ENCODE measurements around the gene HIF1AN. TPM values are rescaled to one million over a fixed set of nuclear protein-coding genes. Genes with fewer than 3 reads are reported as not detected.
A peak's percentile ranks its signal among the peaks of the same experiment; 100 is the strongest.

Gene HIF1AN
- total RNA-seq, 2 donors from 2014 or later = 30.8 to 40.0 TPM

DNA sequence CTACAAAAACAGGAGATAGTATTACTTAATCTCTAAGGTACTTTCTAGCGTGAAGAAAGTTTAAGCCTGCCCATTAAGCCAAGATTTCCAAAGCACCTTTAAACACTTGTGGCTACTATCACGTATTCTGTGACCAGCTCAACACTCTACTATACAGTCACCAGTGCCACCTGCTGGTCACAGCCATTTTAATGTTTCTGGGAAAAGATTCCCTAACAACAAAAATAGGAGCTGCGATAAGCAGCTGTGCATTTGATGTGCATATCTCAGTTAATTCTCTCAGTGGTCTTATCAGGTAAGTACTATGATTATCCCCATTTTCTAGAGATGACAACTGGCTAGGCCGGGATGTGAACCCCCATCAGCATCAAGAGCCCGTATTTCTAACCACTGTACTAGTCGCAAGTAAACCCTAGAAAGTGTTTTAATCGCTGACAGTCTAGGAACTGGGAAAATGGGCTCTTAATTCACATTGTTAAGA, 16.9 kb upstream of the HIF1AN start:
- intact Hi-C loops (cut with DNase I) = no loop called here
- no peak for DNase-seq (ENCODE audit: low spot score)

DNA sequence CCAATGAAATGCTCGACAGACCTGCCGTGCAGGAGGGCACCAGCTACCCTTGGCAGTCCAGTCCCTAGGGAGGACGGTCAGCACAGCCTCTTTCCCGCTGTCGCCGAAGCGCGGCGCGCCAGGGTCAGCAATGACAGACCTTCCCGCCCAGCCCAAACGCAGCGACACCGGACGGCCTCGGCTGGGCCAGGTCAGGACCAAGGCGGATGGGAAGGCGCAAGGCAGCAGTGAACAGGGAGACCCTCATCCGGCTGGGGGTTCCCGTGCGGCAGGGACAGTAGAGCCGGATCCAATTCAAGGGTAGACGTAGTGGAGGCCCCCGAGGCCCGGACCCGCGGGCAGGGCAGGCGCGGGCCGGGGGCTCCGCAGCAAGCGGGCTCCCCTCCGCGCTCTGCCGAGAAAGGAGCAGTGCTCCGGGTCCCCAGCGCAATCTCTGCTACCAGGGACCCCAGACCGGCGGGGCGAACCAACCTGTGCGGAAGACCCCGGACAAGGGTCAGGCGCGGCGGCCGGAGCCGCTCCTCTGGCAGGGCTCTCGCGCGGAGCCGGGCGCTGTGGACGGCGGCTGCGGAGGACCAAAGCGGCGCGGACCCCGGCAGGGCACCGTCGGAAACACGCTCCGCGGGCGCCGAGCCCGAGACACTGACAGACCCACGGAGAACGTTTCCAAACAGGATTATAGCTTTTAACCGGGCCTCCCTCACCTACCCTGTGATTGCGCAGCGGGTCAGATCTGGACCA, 16.3 kb upstream of the HIF1AN start, which contains the start of gene SEC31B:
TSS of gene SEC31B (minus strand) at position 551 of the 741 bp plus-strand sequence. CDS start 2,909 bp downstream, outside the sequence.
- no peak for DNase-seq (ENCODE audit: low spot score)
- intact Hi-C loops (cut with DNase I) = loop anchor here in 1 of 2 donors (5.0 kb wide), 1 partner anchor 182 kb away; no protein-coding TSS in a partner anchor

DNA sequence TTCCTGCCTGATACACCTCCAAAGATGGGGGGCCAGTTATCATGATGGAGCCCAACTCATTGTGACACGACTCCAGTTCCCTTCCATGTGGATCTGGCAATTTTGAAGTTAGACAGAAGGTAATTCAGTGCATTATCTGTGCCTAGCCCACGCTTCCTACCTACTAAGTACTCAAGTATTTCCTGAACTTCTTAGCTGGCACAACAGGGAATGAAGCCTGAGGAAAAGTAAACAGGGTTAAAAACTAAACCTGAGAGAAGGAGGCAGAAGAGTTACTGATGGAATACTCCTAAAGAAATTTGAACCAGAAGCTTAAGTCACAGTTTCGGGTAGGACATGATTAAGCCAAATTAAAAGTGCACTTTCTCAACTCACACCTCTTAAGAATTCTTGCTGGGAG, 14.9 kb upstream of the HIF1AN start:
- DNase-seq (ENCODE audit: low spot score) = no peak
- intact Hi-C loops (cut with DNase I) = loop anchor here in 1 of 2 donors (5.0 kb wide), 1 partner anchor 184 kb away; no protein-coding TSS in a partner anchor

DNA sequence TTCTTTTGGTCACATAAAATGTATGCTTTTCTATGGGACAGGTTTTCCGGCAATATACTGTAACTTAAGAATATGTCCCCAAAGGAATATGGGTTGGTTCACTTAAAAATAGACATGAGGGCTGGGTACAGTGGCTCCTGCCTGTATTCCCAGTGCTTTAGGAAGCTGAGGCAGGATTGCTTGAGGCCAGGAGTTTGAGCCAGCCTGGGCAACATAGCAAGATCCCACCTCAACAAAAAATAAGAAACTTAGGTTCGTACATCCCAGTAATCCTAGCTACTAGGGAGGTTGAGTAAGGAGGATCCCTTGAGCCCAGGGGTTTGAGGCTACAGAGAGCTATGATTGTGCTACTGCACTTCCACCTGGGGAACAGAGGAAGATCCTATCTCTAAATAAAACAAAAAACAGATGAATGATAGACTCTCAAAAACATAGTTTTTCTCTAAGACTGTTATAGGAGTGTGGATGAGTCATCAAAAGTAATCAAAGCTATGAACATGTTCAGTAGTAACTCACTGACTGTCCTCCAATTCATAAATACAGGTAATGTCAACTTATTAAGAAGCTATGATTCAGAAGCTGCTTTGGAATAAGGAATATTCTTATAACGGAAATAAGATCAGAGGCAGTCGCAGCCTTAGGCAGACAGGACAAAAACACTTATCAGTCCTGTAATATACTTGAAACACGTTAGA, 13.5 kb upstream of the HIF1AN start:
- DNase-seq (ENCODE audit: low spot score) = no peak
- intact Hi-C loops (cut with DNase I) = loop anchor here in 1 of 2 donors (5.0 kb wide), 1 partner anchor 185 kb away; no protein-coding TSS in a partner anchor

DNA sequence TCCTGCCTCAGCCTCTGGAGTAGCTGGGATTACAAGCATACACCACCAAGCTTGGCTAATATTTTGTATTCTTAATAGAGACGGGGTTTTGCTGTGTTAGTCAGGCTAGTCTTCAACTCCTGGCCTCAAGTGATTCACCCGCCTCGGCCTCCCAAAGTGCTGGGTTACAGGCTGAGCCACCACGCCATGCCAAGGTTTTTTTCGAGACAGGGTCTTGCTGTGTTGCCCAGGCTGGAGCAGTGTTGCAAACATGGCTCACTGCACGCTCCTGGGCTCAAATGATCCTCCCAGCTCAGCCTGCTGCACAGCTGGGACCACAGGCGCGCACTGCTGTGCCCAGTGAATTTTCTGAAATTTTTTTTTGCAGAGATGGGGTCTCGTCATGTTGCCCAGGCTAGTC, 12.8 kb upstream of the HIF1AN start:
- intact Hi-C loops (cut with DNase I) = loop anchor here in 1 of 2 donors (5.0 kb wide), 1 partner anchor 186 kb away; no protein-coding TSS in a partner anchor
- no peak for DNase-seq (ENCODE audit: low spot score)

DNA sequence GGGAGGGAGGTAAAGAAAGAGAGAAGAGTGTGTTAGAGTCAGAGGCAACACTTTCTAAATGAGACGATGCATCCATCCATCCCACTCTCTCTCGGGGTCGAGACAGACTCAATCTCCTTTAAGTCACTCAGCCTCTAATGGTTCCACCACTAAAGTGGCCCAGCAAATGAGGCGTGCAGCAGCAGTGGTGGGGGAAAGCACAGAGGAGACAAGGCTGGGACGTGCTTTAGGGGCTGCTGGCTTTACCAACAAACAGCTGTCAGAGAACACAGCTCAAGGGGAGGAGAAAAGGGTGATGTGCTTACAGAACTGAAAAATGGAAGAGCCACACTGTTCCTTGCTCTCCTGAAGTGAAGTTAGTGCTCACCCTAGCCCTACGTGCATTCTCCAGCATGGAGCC, 11.5 kb upstream of the HIF1AN start:
- intact Hi-C loops (cut with DNase I) = loop anchor here in 1 of 2 donors (5.0 kb wide), 1 partner anchor 187 kb away; no protein-coding TSS in a partner anchor
- no peak for DNase-seq (ENCODE audit: low spot score)

DNA sequence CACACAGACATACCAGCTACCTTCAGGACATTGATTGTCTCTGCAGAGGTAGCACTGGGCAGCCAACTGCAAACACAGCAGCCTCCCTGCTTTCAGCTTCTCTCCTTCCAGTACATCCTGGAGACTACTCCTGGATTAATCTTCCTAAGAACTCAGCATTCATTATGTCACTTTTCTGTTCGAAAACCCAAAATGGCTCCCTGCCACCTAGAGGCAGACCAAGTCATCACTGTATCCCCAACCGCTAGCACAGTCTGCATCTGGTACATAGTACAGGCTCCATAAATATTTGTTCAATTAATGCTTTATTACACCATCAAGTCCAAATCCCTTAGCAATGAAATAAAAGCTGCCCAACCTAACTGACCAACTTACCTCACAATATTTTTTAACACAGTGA, 11.1 kb upstream of the HIF1AN start:
- DNase-seq (ENCODE audit: low spot score) = no peak
- intact Hi-C loops (cut with DNase I) = loop anchor here in 1 of 2 donors (5.0 kb wide), 1 partner anchor 187 kb away; no protein-coding TSS in a partner anchor

DNA sequence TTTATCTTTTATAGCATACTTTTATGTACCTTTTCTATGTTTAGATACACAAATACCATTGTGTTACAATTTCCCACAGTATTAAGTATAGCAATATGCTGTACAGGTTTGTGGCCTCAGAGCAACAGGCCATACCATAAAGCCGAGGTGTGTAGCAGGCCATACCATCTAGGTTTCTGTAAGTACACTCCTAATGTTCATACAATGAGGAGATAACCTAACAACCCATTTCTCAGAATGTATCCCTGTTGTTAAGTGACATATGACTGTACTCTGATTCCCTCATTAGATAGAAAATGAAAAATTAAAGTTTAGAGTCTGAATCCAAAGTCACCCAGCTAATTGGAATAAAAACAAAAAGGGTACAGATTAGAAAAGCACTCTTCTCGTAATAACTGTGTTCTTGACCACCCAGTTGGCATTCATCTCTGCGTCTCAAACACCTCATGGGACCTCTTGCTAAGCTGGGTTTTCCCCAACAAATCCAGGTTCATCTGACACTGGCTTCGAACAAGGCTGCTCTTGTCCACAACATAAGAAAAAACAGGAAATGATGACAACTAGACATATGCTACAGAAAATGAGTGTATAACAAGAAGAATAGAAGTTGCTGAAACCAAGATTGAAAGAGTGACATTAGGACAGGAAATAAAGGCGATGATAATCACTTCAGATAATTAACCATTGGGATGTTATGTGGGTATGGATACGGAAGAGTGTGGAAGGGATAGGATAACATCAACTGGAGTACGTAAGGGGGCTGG, 7.4 kb upstream of the HIF1AN start:
- no peak for DNase-seq (ENCODE audit: low spot score)
- intact Hi-C loops (cut with DNase I) = no loop called here

DNA sequence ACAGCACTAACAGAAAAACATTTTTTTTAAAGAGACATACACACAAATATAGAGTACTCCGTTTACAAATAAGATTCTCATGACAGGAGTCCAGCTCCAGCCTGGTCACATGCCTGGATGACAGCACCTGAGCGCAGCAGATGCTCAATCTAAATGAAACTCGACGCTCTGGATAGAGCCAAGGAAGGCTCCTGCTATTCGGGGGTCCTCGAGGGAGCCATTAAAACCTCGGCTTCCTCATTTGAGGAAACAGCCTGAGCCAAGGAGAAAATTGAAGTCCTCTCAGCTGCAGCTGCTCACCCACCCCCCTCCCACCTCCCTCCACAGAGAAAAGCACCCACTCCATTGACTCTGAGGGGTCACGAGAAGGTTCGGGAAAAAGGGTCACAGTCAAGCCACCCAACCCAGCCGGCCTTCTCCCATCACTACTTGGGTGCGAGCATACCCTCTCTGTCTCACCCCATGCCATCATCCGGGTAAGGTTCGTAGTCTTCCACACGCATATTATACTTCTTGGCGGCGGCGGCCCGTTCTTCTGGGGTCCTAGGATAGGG, 6.7 kb upstream of the HIF1AN start:
- DNase-seq (ENCODE audit: low spot score) = no peak
- intact Hi-C loops (cut with DNase I) = no loop called here

DNA sequence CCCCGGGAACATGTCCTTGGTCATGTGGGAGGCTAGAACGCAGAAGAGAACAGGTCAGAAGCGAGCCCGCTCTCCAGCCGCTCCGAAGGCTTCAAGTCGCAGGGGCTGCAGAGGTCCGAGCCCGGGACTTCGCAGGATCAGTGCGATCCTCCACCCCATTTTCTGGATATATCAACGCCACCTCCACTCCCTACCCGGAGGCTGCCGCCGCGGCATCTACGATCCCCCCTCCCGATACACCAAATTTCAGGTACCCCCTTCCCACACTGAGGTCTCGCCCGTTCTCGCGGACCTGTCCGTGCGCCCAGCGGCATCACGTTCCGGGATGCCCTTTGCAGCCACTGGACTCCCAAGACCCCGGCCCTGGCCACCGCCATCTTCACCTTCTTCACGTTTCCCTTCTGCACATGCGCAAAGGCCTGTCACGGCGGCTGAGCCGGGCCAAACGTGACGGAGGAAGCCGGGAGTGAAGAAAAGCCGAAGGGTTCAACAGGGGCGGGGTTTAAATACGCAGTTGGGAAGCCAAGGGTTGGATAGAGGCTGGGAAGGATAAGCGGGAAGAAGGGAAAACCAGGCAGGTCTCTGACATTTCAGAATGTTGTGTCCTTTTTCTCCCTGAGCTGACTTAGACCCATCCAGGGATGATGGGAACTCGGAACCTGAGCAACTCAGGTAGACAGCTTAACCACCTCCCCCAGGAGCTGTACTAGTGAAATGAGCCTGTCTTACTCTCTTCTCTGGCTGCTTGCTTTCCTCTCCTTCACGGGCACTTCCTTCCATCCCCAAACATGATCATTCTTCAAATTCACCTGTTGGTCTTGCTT, 6.1 kb upstream of the HIF1AN start, which contains the start of gene NDUFB8:
TSS of gene NDUFB8 (minus strand) at position 397 of the 824 bp plus-strand sequence. CDS start at position 377, 20 bp downstream.
- peak; percentile 97 for DNase-seq (ENCODE audit: low spot score)
- intact Hi-C loops (cut with DNase I) = no loop called here

DNA sequence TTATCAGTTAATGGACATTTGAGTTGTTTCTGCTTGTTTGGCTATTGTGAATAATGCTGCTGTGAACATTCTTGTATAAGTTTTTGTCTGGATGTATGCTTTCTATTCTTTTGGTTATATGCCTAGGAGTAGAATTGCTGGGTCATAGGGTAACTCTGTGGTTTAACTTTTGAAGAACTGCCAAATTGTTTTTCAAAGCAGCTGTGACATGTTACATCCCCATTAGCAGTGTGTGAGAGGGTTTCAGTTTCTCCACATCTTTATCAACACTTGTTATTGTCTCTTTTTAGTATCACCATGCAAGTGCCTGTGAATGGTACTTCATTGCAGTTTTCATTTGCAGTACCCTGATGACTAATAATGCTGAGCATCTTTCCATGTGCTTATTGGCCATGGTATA, 4.0 kb upstream of the HIF1AN start:
- no peak for DNase-seq (ENCODE audit: low spot score)

DNA sequence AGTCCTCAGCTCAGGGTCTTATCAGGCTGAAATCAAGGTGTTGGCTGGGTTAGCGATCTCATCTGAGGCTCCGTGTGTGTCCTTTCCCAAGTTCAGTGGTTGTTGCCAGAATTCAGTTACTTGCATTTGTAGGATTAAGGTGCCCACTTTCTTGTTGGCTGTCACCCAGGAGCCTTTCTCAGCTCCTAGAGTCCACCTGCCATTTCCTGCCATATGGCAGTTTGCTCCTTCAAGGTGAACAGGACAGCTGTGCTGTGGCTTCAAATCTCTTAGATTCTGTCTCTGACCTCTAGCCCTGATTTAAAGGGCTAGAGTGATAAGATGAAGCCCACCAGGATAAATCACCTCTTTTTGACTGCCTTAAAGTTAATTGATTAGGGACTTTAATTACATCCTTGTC, 1.0 kb upstream of the HIF1AN start:
- intact Hi-C loops (cut with DNase I) = no loop called here
- DNase-seq (ENCODE audit: low spot score) = no peak

More for the DNA sequence above, 4.0 kb upstream of the HIF1AN start:
- intact Hi-C loops (cut with DNase I) = no loop called here

DNA sequence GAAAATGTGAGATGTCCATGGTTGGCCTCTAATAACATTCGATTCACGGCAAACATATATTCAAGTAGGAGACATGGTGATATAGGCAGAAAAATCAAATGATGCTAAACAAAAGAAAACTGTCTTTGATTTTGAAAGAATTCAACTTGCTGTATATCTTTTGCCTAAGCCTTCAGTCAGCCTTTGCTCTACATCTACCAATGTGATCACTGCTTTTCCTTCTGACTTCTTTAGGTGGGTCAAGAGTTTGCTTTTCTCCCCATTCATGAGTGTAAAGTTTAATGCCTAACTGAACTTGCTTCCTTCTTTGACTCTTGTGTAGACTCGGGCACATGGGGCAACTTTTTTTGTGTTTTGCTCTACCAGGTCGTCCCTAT, 417 bp upstream of the HIF1AN start:
- intact Hi-C loops (cut with DNase I) = no loop called here
- no peak for DNase-seq (ENCODE audit: low spot score)

DNA sequence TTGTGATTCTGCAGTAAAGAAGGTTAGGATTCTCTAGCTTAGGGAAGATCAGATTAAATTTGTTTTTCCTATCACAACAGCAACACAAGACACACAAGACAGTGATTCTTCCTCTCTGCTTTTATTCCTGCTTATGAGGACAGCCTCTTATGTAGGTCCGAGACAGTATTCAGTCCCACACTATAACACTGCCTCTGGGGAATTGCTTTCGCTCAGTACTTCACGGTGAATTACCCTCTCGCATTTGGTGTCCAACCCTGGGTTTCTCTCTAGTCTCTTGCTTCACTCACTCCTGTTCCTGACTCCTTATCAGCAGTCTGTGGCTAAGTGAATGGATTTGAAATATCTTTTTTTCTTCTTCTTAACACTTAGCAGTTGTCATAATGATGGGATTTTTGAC, 1.7 kb downstream of the HIF1AN start:
- intact Hi-C loops (cut with DNase I) = no loop called here
- DNase-seq (ENCODE audit: low spot score) = no peak

DNA sequence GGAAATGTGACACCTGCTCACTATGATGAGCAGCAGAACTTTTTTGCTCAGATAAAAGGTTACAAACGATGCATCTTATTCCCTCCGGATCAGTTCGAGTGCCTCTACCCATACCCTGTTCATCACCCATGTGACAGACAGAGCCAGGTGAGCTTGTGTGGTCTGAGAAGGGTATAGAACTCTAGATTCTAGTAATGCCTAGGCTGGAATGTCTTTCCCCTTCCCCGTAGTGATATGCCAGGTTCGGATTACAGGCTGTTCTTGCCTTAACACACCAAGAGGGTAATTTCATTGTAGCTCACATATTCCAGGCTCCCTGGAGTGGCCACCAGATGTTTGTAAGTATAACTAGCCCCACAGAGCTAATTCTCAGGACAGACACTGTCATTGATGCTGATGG, 9.2 kb downstream of the HIF1AN start:
- intact Hi-C loops (cut with DNase I) = no loop called here
- DNase-seq (ENCODE audit: low spot score) = no peak

DNA sequence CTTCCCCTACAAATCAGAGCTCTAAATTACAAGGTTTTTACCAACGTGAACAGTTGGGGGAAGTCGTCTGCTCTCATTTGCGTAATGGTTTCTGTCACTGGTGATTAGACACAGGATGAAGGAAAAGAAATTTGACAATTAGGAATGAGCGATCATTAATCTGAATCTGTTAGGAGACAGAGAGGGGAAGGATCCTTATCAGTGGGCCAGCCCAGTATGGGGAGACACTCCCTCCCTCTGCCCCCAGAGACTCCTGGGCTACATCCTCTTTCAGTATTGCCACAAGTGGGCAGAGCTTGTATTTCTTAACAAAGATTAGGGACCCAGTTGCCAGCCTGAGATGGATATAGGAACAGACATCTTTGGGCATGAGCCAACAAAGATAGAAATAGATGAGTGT, 15.5 kb downstream of the HIF1AN start:
- intact Hi-C loops (cut with DNase I) = no loop called here
- no peak for DNase-seq (ENCODE audit: low spot score)

DNA sequence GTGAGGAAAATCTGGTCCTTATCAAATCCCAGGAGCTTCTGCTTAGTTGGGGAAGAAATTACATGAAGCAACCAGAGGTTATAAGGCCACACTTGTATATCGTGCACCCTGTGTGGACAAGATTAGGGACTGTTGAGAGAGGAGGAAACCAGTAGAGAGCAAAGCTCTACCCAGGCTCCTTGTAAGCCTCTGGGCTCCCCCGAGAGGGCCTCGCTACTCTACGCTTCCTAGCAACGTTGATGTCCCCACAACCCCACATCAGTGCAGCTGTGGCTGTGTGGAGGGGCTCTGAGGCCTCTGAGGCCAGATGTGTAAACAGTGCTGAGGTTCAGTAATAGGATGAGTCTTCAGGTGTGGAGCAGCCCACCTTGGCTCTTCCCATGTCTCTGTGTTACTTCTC, 16.0 kb downstream of the HIF1AN start:
- no peak for DNase-seq (ENCODE audit: low spot score)

DNA sequence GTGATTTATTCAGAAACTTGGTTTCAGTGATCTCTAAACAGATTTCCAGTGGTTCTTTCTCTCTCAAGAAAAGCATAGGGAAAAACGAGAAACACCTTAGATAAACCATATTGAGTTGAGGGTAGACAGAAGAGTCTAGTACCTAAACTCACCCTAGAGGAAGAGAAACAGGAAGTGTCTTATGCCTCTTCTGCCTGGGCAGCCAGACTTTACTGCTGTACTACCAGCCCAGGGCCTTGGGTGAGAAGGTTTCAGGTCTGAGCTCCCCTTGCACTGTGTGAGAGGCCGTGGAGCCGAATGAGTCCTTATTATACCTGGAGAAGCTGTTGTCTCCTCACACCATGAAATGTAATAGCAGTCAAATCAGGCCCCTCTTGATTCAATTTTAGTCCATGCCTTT, 18.2 kb downstream of the HIF1AN start:
- intact Hi-C loops (cut with DNase I) = no loop called here
- no peak for DNase-seq (ENCODE audit: low spot score)

More for the DNA sequence above, 16.0 kb downstream of the HIF1AN start:
- intact Hi-C loops (cut with DNase I) = no loop called here

Measured in posterior vena cava (tissue), 2 donors.